ENCODE measurements around the gene ENPP4. TPM values are rescaled to one million over a fixed set of nuclear protein-coding genes. Genes with fewer than 3 reads are reported as not detected.

Gene ENPP4
- total RNA-seq, 4 donors from 2014 or later = 0.30 to 4.8 (median 2.0) TPM

- H3K4me3 ChIP-seq = no peak overlapping the region
- intact Hi-C loops (cut with DNase I) = no loop called here
- no peaks in the 10 kb centered on the region for H3K4me1 ChIP-seq
- no peaks in the 10 kb centered on the region for H3K36me3 ChIP-seq
- H3K9me3 ChIP-seq = peaks cover 0 to 7% (median 3%) of the 10 kb centered on the region in 3 donors
- TF ChIP-seq POLR2A (IDR thresholded peaks at IDR 0.05) (no peak), CTCF (IDR thresholded peaks at IDR 0.05) (no peak)
- H3K27ac ChIP-seq = no peak overlapping the region
- DNase-seq = no peak
- no peaks in the 10 kb centered on the region for H3K27me3 ChIP-seq
Observed at GRCh38 chr6:46103441-46104115, 26.2 kb upstream of the ENPP4 start.

GRCh38 chr6:46104209-46104608, 25.6 kb upstream of the ENPP4 start:
- TF ChIP-seq CTCF (IDR thresholded peaks at IDR 0.05) (no peak), POLR2A (IDR thresholded peaks at IDR 0.05) (no peak)
- DNase-seq = no peak
- Histone ChIP-seq H3K27me3 (no peaks in the 10 kb centered on the region), H3K9me3 (peaks cover 0 to 7% (median 3%) of the 10 kb centered on the region in 3 donors), H3K4me1 (no peaks in the 10 kb centered on the region), H3K36me3 (no peaks in the 10 kb centered on the region), H3K4me3 (no peak overlapping the region), H3K27ac (no peak overlapping the region)
- 49 to 71% methylated on average over 3 of the region's 3 CpGs for WGBS, 2 donors
- intact Hi-C loops (cut with DNase I) = no loop called here

GRCh38 chr6:46105568-46105967, 24.2 kb upstream of the ENPP4 start:
- Histone ChIP-seq H3K27ac (no peak overlapping the region), H3K9me3 (peaks cover 0 to 7% (median 3%) of the 10 kb centered on the region in 3 donors), H3K4me1 (no peaks in the 10 kb centered on the region), H3K36me3 (no peaks in the 10 kb centered on the region), H3K27me3 (no peaks in the 10 kb centered on the region), H3K4me3 (no peak overlapping the region)
- TF ChIP-seq POLR2A (IDR thresholded peaks at IDR 0.05) = no peak
- no peak for TF ChIP-seq CTCF (IDR thresholded peaks at IDR 0.05)
- 0 to 36% methylated on average over 1 of the region's 1 CpG for WGBS, 2 donors
- intact Hi-C loops (cut with DNase I) = no loop called here
- no peak for DNase-seq

- H3K27ac ChIP-seq = no peak overlapping the region
- no peaks in the 10 kb centered on the region for H3K36me3 ChIP-seq
- H3K9me3 ChIP-seq = peaks cover 0 to under 1% (median 0%) of the 10 kb centered on the region in 3 donors
- intact Hi-C loops (cut with DNase I) = no loop called here
- no peaks in the 10 kb centered on the region for H3K27me3 ChIP-seq
- WGBS, 2 donors = 50 to 63% methylated on average over 1 of the region's 1 CpG
- H3K4me3 ChIP-seq = no peak overlapping the region
- TF ChIP-seq POLR2A (IDR thresholded peaks at IDR 0.05) = no peak
- TF ChIP-seq CTCF (IDR thresholded peaks at IDR 0.05) = no peak
- DNase-seq = no peak
- no peaks in the 10 kb centered on the region for H3K4me1 ChIP-seq
Observed at GRCh38 chr6:46113370-46113769, 16.4 kb upstream of the ENPP4 start.

GRCh38 chr6:46115634-46116033, 14.2 kb upstream of the ENPP4 start:
- no peak overlapping the region for H3K4me3 ChIP-seq
- 74 to 86% methylated on average over 1 of the region's 1 CpG for WGBS, 2 donors
- no peaks in the 10 kb centered on the region for H3K36me3 ChIP-seq
- no peak for DNase-seq
- no peaks in the 10 kb centered on the region for H3K27me3 ChIP-seq
- H3K9me3 ChIP-seq = no peaks in the 10 kb centered on the region
- intact Hi-C loops (cut with DNase I) = no loop called here
- no peak overlapping the region for H3K27ac ChIP-seq
- TF ChIP-seq CTCF (IDR thresholded peaks at IDR 0.05) (no peak), POLR2A (IDR thresholded peaks at IDR 0.05) (no peak)
- no peaks in the 10 kb centered on the region for H3K4me1 ChIP-seq
